Measurements from ENCODE around the gene PDE3A. TPM values are rescaled to one million over a fixed set of nuclear protein-coding genes. Genes with fewer than 3 reads are reported as not detected.

The PDE3A gene
- total RNA-seq, 4 donors from 2014 or later = 7.7 to 75.8 (median 18.7) TPM

GRCh38 chr12:20507056-20507455, 138.7 kb downstream of the PDE3A start:
- Histone ChIP-seq H3K4me3 (no peak overlapping the region), H3K27me3 (no peaks in the 10 kb centered on the region), H3K4me1 (no peaks in the 10 kb centered on the region), H3K9me3 (no peaks in the 10 kb centered on the region), H3K27ac (no peak overlapping the region), H3K36me3 (no peaks in the 10 kb centered on the region)
- no peak for TF ChIP-seq POLR2A (IDR thresholded peaks at IDR 0.05)
- no peak for TF ChIP-seq CTCF (IDR thresholded peaks at IDR 0.05)
- intact Hi-C loops (cut with DNase I; ENCODE audit: low total_unique reads) = no loop called here
- DNase-seq = no peak

- intact Hi-C loops (cut with DNase I; ENCODE audit: low total_unique reads) = no loop called here
- H3K9me3 ChIP-seq = no peaks in the 10 kb centered on the region
- no peaks in the 10 kb centered on the region for H3K27me3 ChIP-seq
- TF ChIP-seq POLR2A (IDR thresholded peaks at IDR 0.05) = no peak
- TF ChIP-seq CTCF (IDR thresholded peaks at IDR 0.05) = no peak
- no peaks in the 10 kb centered on the region for H3K4me1 ChIP-seq
- no peak for DNase-seq
- no peak overlapping the region for H3K4me3 ChIP-seq
- H3K36me3 ChIP-seq = no peaks in the 10 kb centered on the region
- H3K27ac ChIP-seq = no peak overlapping the region
These were observed 139.4 kb downstream of the PDE3A start for GRCh38 chr12:20507711-20508110.

GRCh38 chr12:20508359-20508758, 140.0 kb downstream of the PDE3A start:
- Histone ChIP-seq H3K36me3 (no peaks in the 10 kb centered on the region), H3K27me3 (no peaks in the 10 kb centered on the region), H3K4me1 (no peaks in the 10 kb centered on the region), H3K9me3 (no peaks in the 10 kb centered on the region), H3K27ac (no peak overlapping the region), H3K4me3 (no peak overlapping the region)
- intact Hi-C loops (cut with DNase I; ENCODE audit: low total_unique reads) = no loop called here
- TF ChIP-seq CTCF (IDR thresholded peaks at IDR 0.05) (no peak), POLR2A (IDR thresholded peaks at IDR 0.05) (no peak)
- no peak for DNase-seq

GRCh38 chr12:20508962-20509361, 140.6 kb downstream of the PDE3A start:
- H3K27ac ChIP-seq = no peak overlapping the region
- DNase-seq = no peak
- H3K9me3 ChIP-seq = no peaks in the 10 kb centered on the region
- H3K36me3 ChIP-seq = no peaks in the 10 kb centered on the region
- H3K27me3 ChIP-seq = no peaks in the 10 kb centered on the region
- no peaks in the 10 kb centered on the region for H3K4me1 ChIP-seq
- no peak for TF ChIP-seq CTCF (IDR thresholded peaks at IDR 0.05)
- no peak for TF ChIP-seq POLR2A (IDR thresholded peaks at IDR 0.05)
- H3K4me3 ChIP-seq = no peak overlapping the region
- intact Hi-C loops (cut with DNase I; ENCODE audit: low total_unique reads) = no loop called here

GRCh38 chr12:20510811-20511210, 142.5 kb downstream of the PDE3A start:
- intact Hi-C loops (cut with DNase I; ENCODE audit: low total_unique reads) = no loop called here
- no peak for DNase-seq
- Histone ChIP-seq H3K9me3 (no peaks in the 10 kb centered on the region), H3K36me3 (no peaks in the 10 kb centered on the region), H3K27ac (no peak overlapping the region), H3K4me1 (no peaks in the 10 kb centered on the region), H3K27me3 (no peaks in the 10 kb centered on the region), H3K4me3 (no peak overlapping the region)
- no peak for TF ChIP-seq POLR2A (IDR thresholded peaks at IDR 0.05)

- Histone ChIP-seq H3K9me3 (no peaks in the 10 kb centered on the region), H3K36me3 (no peaks in the 10 kb centered on the region), H3K4me3 (no peak overlapping the region), H3K27ac (no peak overlapping the region), H3K27me3 (no peaks in the 10 kb centered on the region), H3K4me1 (no peaks in the 10 kb centered on the region)
- intact Hi-C loops (cut with DNase I; ENCODE audit: low total_unique reads) = no loop called here
- no peak for DNase-seq
- no peak for TF ChIP-seq CTCF (IDR thresholded peaks at IDR 0.05)
- no peak for TF ChIP-seq POLR2A (IDR thresholded peaks at IDR 0.05)
These were observed 144.9 kb downstream of the PDE3A start for GRCh38 chr12:20513189-20513588.
